K562 treated with DMSO at 1 percent for 4 hours (cell line): Measurements from ENCODE around the gene CLOCK. TPM values are rescaled to one million over a fixed set of nuclear protein-coding genes. Genes with fewer than 3 reads are reported as not detected.

Experiments
- total RNA-seq: library from RNA; unstranded; fragments of 300-600 nt; gene quantifications from 2 replicates; pipeline ENCODE4 v1.2.3, GENCODE V29; 2022; ENCODE audit not compliant: insufficient read depth

CLOCK gene, protein sequence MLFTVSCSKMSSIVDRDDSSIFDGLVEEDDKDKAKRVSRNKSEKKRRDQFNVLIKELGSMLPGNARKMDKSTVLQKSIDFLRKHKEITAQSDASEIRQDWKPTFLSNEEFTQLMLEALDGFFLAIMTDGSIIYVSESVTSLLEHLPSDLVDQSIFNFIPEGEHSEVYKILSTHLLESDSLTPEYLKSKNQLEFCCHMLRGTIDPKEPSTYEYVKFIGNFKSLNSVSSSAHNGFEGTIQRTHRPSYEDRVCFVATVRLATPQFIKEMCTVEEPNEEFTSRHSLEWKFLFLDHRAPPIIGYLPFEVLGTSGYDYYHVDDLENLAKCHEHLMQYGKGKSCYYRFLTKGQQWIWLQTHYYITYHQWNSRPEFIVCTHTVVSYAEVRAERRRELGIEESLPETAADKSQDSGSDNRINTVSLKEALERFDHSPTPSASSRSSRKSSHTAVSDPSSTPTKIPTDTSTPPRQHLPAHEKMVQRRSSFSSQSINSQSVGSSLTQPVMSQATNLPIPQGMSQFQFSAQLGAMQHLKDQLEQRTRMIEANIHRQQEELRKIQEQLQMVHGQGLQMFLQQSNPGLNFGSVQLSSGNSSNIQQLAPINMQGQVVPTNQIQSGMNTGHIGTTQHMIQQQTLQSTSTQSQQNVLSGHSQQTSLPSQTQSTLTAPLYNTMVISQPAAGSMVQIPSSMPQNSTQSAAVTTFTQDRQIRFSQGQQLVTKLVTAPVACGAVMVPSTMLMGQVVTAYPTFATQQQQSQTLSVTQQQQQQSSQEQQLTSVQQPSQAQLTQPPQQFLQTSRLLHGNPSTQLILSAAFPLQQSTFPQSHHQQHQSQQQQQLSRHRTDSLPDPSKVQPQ
- 3.9 and 4.3 TPM in 2 replicates for total RNA-seq

DNA sequence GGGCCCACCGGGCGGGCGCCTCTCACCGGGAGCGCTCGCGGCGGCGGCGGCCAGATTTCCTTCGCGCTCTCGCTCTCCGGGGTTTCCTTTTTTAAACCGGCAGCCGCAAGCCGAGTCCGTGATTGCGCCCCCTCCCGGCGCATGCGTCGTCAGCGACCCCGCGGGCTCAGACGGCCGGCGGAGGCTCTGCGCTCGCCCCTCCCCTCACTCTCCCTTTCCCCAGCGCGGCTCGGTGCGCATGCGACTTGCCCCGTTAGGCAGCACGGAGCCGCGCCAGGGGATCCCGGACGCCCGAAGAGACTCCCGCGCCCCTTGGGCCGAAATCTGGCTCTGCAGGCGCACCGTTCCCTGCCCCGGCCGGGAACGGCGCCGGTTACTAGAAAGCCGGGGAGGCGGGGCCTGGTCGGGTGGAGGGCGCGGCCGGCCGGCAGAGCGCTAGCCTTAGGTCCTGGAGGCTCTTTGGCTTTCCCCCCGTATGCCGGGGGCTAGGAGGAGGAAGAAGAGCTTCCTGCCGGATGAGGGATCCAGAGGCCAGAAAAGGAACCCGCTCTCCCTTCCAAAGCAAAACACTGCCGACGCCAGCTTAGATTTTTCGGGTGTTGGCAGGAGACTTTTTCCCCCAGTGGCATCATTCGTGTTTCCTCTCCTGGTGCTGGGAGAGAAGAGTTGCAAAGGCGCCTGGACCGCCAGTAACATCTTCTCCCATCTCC lies at the start of gene CLOCK:
Gene CLOCK, minus strand, starts transcription at position 154 of the 710 bp plus-strand sequence. CDS start 64,124 bp downstream, outside the sequence.

DNA sequence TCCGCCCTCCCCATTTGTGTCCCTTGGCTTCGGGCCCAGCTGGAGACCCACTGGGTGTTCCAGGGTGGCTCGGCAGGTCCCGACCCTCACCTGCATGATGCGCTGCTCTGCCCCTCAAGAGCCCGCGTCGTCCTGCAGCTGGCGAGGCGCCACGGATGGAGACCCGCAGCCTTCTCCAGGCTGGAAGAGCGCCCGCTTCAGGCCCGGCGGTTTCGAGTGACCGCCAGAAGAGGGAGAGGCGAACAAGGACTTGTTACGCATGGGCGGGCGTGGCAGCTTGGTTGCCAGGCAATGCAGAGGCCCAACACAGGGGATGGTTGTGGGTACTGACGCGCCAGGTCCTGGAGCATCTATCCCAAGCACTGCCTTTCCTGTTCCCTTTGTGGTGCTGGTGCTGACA lies 45.3 kb upstream of the CLOCK start, which contains the start of gene PDCL2:
Gene PDCL2, minus strand, starts transcription at position 232 of the 400 bp plus-strand sequence. Its CDS starts 136 bp downstream, at position 96.

DNA sequence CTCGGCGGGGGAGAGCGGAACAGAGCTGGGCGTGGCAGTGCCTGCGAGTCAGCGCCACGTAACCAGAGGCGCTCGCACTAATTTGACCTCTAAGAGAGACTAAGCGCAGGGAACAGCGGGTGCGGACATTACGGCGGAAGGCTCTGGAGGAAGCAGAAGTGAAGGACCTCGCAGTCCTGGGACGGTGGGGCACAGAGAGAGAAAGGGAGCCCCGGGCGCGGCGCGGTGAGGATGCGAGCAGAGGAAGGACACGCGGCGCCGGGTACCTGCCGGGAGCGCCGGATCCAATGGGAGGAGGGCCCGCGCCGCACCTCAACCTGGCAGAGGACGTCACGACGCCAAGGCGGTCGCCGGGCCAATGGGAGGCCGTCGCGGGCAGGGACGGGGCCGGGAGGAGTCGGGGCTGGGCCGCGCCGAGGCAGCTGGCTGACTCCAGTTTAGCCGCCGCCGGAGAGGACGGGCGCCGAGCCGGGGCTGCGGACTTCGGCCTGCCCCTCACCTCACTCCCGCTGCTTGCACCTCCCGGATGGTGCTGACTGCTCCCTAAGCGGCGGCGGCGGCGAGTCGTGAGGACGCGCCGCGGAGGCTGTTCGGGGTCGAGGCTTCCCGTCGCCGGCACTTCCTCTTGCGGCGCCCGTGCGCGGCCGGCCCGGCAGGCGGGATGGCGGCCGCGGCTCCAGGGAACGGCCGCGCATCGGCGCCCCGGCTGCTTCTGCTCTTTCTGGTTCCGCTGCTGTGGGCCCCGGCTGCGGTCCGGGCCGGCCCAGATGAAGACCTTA lies 151.0 kb downstream of the CLOCK start, which contains the start of gene TMEM165:
Gene TMEM165, plus strand, starts transcription at position 429 of the 779 bp plus-strand sequence. Its CDS starts 233 bp downstream, at position 662.

Other genes with a start within 250 kb of the CLOCK start
- gene SRD5A3, start 200.7 kb downstream of the CLOCK start, total RNA-seq, result 6.1 and 10.7 TPM in 2 replicates
- gene TMEM165, start 151.0 kb downstream of the CLOCK start, total RNA-seq, result 49.8 and 79.9 TPM in 2 replicates
- 1.5 TPM in 1 of 2 replicates, not detected in the other for gene PDCL2, start 45.3 kb upstream of the CLOCK start, total RNA-seq
- 1,020 and 1,362 TPM in 2 replicates for gene NMU, start 89.4 kb upstream of the CLOCK start, total RNA-seq